HEK293T (cell line): ENCODE measurements around the gene HAUS3.

ENCODE experiments used
- CTCF ChIA-PET: fragments of 350-600 bp; formaldehyde crosslinking; extraction: SDS; loops from one replicate; lab custom pipeline; 2021; ENCODE audit warnings: antibody characterized with exemption, inconsistent platforms; lab: Yijun Ruan, JAX
- POLR2A ChIA-PET: fragments of 350-600 bp; formaldehyde crosslinking; extraction: SDS; loops from one replicate; lab custom pipeline; 2020; ENCODE audit warnings: antibody characterized with exemption, inconsistent platforms; lab: Yijun Ruan, JAX
- DNase-seq: peaks from one replicate; pipeline ENCODE4 v3.0.0; 2012; ENCODE audit warnings: mixed read lengths; ENCODE audit errors: extremely low spot score
- ARNT ChIP-seq: fragments of 450-650 bp; IDR thresholded peaks from 2 replicates; pipeline ENCODE4 v1.6.1; 2017; ENCODE audit warnings: mild to moderate bottlenecking
- BHLHE40 ChIP-seq: fragments of 450-650 bp; IDR thresholded peaks from 2 replicates; pipeline ENCODE4 v1.6.1; 2016; ENCODE audit warnings: mild to moderate bottlenecking, moderate library complexity, borderline replicate concordance
- CTBP1 ChIP-seq: fragments of 450-650 bp; IDR thresholded peaks from 2 replicates; pipeline ENCODE4 v1.6.1; 2016; ENCODE audit warnings: borderline replicate concordance
- ELF4 ChIP-seq: fragments of 450-650 bp; IDR thresholded peaks from 2 replicates; pipeline ENCODE4 v1.6.1; 2017; ENCODE audit warnings: antibody characterized with exemption
- FOXA1 ChIP-seq: fragments of 450-650 bp; IDR thresholded peaks from 2 replicates; pipeline ENCODE4 v1.6.1; 2016; ENCODE audit warnings: mild to moderate bottlenecking
- FOXK2 ChIP-seq: fragments of 450-650 bp; IDR thresholded peaks from 2 replicates; pipeline ENCODE4 v1.6.1; 2016; ENCODE audit warnings: mild to moderate bottlenecking
- FOXM1 ChIP-seq: fragments of 450-650 bp; IDR thresholded peaks from 2 replicates; pipeline ENCODE4 v1.6.1; 2017; ENCODE audit warnings: mild to moderate bottlenecking, borderline replicate concordance
- HDGF ChIP-seq: fragments of 450-650 bp; IDR thresholded peaks from 2 replicates; pipeline ENCODE4 v1.6.1; 2017; ENCODE audit warnings: antibody characterized with exemption, borderline replicate concordance
- L3MBTL2 ChIP-seq: fragments of 450-650 bp; conservative IDR thresholded peaks from 2 replicates; pipeline ENCODE4 v1.6.1; 2016; ENCODE audit warnings: mild to moderate bottlenecking
- LEF1 ChIP-seq: fragments of 450-650 bp; IDR thresholded peaks from 2 replicates; pipeline ENCODE4 v1.6.1; 2017; ENCODE audit warnings: mild to moderate bottlenecking, borderline replicate concordance
- NFRKB ChIP-seq: fragments of 450-650 bp; IDR thresholded peaks from 2 replicates; pipeline ENCODE4 v1.6.1; 2016; ENCODE audit warnings: mild to moderate bottlenecking, moderate library complexity
- PKNOX1 ChIP-seq: fragments of 450-650 bp; IDR thresholded peaks from 2 replicates; pipeline ENCODE4 v1.6.1; 2016
- SP1 ChIP-seq: fragments of 450-650 bp; IDR thresholded peaks from 2 replicates; pipeline ENCODE4 v1.6.1; 2017
- SUZ12 ChIP-seq: fragments of 450-650 bp; IDR thresholded peaks from 2 replicates; pipeline ENCODE4 v1.6.1; 2016; ENCODE audit warnings: mild to moderate bottlenecking
- TARDBP ChIP-seq: fragments of 450-650 bp; IDR thresholded peaks from 2 replicates; pipeline ENCODE4 v1.6.1; 2016
- ZNF384 ChIP-seq: fragments of 450-650 bp; IDR thresholded peaks from 2 replicates; pipeline ENCODE4 v1.6.1; 2016

HAUS3 gene

GRCh38 chr4:2288051-2288541 is 46.2 kb upstream of the HAUS3 start:
- DNase-seq = no peak
- TF ChIP-seq CTBP1 = no peak
- no peak for TF ChIP-seq L3MBTL2
- TF ChIP-seq ZNF384 = no peak
- TF ChIP-seq FOXK2 = no peak
- TF ChIP-seq ARNT = no peak
- no peak for TF ChIP-seq TARDBP
- no peak for TF ChIP-seq FOXA1
- TF ChIP-seq HDGF = no peak
- TF ChIP-seq NFRKB = no peak
- no peak for TF ChIP-seq FOXM1
- TF ChIP-seq SP1 = no peak
- no peak for TF ChIP-seq ELF4
- TF ChIP-seq BHLHE40 = no peak
- no peak for TF ChIP-seq PKNOX1
- TF ChIP-seq SUZ12 = no peak
- no peak for TF ChIP-seq LEF1
- POLR2A ChIA-PET = no interaction called here
- CTCF ChIA-PET = no interaction called here

DNA sequence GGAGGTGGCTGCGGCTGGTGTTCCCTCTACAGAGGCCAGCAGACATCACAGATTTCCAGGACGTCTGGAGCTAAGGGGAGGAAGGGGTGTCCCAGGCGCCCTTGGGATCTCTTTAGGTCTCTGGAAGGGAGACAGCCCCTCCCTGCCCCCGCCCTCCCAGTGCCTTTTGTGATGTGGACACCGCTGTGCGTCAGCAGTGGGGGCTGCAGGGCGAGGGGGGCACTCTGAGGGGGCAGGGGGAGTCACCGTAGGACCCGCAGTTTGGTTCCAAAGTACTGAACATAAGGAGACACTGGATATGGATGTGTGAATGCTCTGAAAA is 45.6 kb upstream of the HAUS3 start:
- TF ChIP-seq ELF4 (no peak), NFRKB (no peak), HDGF (no peak), LEF1 (no peak), FOXM1 (no peak), FOXA1 (no peak), PKNOX1 (no peak), CTBP1 (no peak), SUZ12 (no peak), ZNF384 (no peak), SP1 (no peak), FOXK2 (no peak), BHLHE40 (no peak), TARDBP (no peak), ARNT (no peak), L3MBTL2 (no peak)
- DNase-seq = no peak
- ChIA-PET CTCF (no interaction called here), POLR2A (no interaction called here)

- ChIA-PET CTCF (no interaction called here), POLR2A (no interaction called here)
- no peak for DNase-seq
Observed at GRCh38 chr4:2286904-2287593, 45.1 kb upstream of the HAUS3 start.

GRCh38 chr4:2285613-2286381 is 43.9 kb upstream of the HAUS3 start:
- POLR2A ChIA-PET = no interaction called here
- DNase-seq = no peak
- TF ChIP-seq NFRKB (no peak), LEF1 (no peak), ELF4 (no peak), SP1 (no peak)
- CTCF ChIA-PET = no interaction called here

More at GRCh38 chr4:2286904-2287593, 45.1 kb upstream of the HAUS3 start:
- TF ChIP-seq SUZ12 (no peak), FOXK2 (no peak), NFRKB (no peak), HDGF (no peak), ZNF384 (no peak), ARNT (no peak), LEF1 (no peak), L3MBTL2 (no peak), SP1 (no peak), ELF4 (no peak), FOXM1 (no peak), FOXA1 (no peak), BHLHE40 (no peak), CTBP1 (no peak), TARDBP (no peak), PKNOX1 (no peak)

GRCh38 chr4:2284934-2285612 is 43.2 kb upstream of the HAUS3 start:
- no peak for TF ChIP-seq ARNT
- no peak for TF ChIP-seq HDGF
- no peak for TF ChIP-seq CTBP1
- no peak for TF ChIP-seq TARDBP
- no peak for TF ChIP-seq FOXM1
- TF ChIP-seq LEF1 = no peak
- no peak for TF ChIP-seq FOXK2
- TF ChIP-seq L3MBTL2 = no peak
- TF ChIP-seq BHLHE40 = no peak
- CTCF ChIA-PET = no interaction called here
- DNase-seq = no peak
- POLR2A ChIA-PET = no interaction called here
